Ishikawa (cell line): Measurements from ENCODE around the gene MAPKBP1.

Source experiments
- CEBPB ChIP-seq: IDR thresholded peaks from 2 replicates; pipeline ENCODE4 v1.6.1; 2012
- EGR1 ChIP-seq: IDR thresholded peaks from 2 replicates; pipeline ENCODE4 v1.6.1; 2012
- FOXM1 ChIP-seq: IDR thresholded peaks from 2 replicates; pipeline ENCODE4 v1.6.1; 2012; ENCODE audit warnings: low read depth, borderline replicate concordance
- TAF1 ChIP-seq: IDR thresholded peaks from 2 replicates; pipeline ENCODE4 v1.6.1; 2012; ENCODE audit warnings: low read depth, mild to moderate bottlenecking
- USF1 ChIP-seq: IDR thresholded peaks from 2 replicates; pipeline ENCODE4 v1.6.1; 2012
- YY1 ChIP-seq: IDR thresholded peaks from 2 replicates; pipeline ENCODE4 v1.6.1; 2012; ENCODE audit warnings: low read depth
- TF ChIP-seq, protein P1 (sequence below): IDR thresholded peaks from 2 replicates; pipeline ENCODE4 v1.6.1; 2012; ENCODE audit warnings: low read depth, mild to moderate bottlenecking

DNA sequence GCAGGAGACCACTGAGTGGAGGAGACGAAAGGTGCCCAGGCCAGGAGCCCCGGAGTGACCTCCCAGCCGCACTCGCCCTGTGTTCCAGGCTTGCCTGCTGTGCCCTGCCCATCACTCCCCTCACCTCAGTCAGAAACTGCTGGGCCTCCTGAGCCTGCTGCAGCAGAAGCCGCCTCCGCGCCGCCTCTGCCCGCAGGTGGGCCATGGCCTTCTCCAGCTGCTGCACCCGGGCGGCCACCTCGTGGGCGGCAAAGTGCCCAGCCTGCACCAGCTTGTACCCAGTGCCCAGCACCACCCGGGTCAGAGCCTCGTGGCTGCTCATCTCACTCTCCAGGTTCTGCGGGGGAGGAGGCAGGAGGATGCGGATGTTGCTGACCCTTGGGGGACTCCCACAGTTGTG lies 82.0 kb downstream of the MAPKBP1 start:
- TF ChIP-seq, protein P1, sequence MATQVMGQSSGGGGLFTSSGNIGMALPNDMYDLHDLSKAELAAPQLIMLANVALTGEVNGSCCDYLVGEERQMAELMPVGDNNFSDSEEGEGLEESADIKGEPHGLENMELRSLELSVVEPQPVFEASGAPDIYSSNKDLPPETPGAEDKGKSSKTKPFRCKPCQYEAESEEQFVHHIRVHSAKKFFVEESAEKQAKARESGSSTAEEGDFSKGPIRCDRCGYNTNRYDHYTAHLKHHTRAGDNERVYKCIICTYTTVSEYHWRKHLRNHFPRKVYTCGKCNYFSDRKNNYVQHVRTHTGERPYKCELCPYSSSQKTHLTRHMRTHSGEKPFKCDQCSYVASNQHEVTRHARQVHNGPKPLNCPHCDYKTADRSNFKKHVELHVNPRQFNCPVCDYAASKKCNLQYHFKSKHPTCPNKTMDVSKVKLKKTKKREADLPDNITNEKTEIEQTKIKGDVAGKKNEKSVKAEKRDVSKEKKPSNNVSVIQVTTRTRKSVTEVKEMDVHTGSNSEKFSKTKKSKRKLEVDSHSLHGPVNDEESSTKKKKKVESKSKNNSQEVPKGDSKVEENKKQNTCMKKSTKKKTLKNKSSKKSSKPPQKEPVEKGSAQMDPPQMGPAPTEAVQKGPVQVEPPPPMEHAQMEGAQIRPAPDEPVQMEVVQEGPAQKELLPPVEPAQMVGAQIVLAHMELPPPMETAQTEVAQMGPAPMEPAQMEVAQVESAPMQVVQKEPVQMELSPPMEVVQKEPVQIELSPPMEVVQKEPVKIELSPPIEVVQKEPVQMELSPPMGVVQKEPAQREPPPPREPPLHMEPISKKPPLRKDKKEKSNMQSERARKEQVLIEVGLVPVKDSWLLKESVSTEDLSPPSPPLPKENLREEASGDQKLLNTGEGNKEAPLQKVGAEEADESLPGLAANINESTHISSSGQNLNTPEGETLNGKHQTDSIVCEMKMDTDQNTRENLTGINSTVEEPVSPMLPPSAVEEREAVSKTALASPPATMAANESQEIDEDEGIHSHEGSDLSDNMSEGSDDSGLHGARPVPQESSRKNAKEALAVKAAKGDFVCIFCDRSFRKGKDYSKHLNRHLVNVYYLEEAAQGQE: no peak
- TF ChIP-seq EGR1: no peak
- TF ChIP-seq YY1: no peak
- no peak for TF ChIP-seq CEBPB
- no peak for TF ChIP-seq TAF1
- TF ChIP-seq USF1: no peak
- TF ChIP-seq FOXM1: no peak
